HUDEP-2 (cell line): Measurements from ENCODE around the gene SYN1.

ENCODE experiments used
- DNase-seq, 76 experiments: peaks; one replicate each; lab custom pipeline; 2025; ENCODE audit not compliant: unreplicated experiment in 76 of 76; lab: John Stamatoyannopoulos, UW

The SYN1 gene

DNA sequence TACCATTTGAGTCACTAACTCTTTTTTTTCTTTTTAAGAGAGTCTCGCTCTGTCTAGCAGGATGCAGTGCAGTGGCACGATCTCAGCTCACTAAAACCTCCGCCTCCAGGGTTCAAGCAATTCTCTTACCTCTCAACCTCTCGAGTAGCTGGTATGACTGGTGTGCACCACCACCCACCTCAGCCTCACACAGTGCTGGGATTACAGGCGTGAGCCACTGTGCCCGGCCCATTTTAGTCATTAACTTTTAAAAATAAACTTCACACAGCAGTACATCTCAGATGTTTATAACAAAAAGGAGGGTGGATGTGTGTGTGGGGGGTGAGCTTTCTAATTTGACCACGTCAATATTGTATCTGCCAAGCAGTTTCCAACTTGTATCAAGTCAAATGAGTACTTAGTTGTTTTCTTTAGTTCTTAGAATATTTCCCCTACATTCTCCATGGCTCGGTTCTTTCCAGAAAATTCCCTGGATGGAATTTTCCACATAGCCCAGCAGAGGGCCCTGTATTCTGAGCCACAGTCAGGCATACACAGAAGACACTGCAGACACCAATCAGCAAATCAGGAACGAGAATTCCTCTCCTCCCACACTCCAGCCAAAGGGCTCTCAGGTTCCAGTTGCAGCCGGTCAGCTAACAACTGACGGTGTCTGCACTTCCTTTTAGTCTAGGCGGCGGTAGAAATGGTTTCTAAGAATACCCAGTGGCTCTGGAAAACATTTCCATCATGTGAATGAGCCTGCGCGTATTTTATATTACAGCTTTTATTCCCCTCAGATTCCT lies 78.7 kb downstream of the SYN1 start:
- DNase-seq = peak in 46 of 76 experiments; percentile 0 to 65 (median 8)

DNA sequence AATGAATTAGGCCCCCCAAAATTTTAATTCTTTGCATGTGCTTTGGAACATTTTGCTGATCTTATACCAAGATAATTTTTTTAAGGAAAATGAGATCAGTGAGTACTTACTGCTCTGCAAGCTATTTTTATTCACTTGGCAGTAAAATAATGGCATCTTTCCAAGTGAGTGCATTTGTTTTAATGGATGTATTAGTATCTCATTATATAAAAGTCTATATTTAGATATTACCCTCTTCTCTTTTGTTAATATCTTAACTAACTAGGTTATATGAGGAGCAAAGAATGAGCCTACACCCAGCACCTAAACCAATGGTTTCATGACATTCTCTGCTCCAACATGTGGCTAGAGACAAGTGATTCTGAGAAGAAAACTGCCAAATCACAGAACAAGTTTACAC lies 79.8 kb downstream of the SYN1 start:
- no peak for DNase-seq

GRCh38 chrX:47530049-47530448 lies 89.6 kb downstream of the SYN1 start:
- DNase-seq = peak in 1 of 76 experiments; percentile 0

GRCh38 chrX:47529548-47529947 lies 90.1 kb downstream of the SYN1 start:
- no peak for DNase-seq

DNA sequence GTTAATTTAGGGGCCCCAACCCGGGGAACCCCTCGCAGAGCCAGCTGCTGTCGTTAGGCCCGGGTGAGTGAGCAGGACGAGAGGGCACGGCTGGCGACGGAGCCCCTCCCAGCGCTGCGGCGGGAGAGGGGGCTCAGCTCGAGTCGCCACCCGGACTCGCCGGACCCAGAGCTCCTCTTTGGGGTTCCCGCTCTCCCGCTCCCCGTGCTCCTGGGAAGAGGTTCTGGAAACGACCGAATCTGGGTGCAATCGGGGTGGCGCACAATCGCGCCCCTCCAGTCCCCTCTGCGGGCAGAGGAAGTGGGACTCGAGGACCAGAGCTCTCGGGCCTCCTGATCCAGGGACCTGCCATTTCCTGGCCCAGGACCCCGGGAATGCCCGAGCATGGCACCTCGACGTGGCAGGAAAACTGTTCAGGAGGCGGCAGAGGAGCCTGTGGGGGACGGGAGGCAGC lies 95.9 kb downstream of the SYN1 start:
- DNase-seq = no peak

DNA sequence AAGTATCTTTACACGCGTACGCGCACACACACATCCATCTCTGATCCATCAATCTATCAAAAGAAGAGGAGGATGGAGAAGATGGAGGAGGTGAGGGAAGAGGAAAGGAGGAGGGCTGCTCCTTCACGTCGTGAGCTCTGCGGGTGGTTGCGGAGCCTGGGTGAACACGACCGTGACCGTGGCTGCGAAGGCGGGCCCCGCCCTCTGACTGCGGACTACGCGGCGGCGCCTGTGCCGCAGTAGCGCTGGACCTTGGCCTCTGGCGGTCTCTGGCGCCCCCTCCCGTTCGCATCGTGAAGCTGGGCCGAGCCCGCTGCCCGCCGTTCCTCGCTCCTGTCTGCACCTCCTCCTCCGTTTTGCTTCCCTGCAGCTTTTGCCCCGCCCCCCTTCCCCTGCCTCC lies 96.4 kb downstream of the SYN1 start:
- peak in 65 of 76 experiments; percentile 0 to 70 (median 42) for DNase-seq
